ENCODE measurements around the gene KATNAL1.
"Not testable (repeated sequence)": the region's sequence is repeated elsewhere in the genome, so short reads cannot be mapped to it uniquely, and the experiment has no call there.

Gene KATNAL1

GRCh38 chr13:30292325-30292724 lies 15.0 kb downstream of the KATNAL1 start:
- no peak for DNase-seq (ENCODE audit: low read depth)

- DNase-seq (ENCODE audit: low read depth), result no peak
Measured at GRCh38 chr13:30290812-30291436, 16.4 kb downstream of the KATNAL1 start.

- DNase-seq (ENCODE audit: low read depth), result no peak
Measured at GRCh38 chr13:30289533-30289932, 17.8 kb downstream of the KATNAL1 start.

- DNase-seq (ENCODE audit: low read depth), result not testable (repeated sequence)
Measured at GRCh38 chr13:30286059-30286458, 21.3 kb downstream of the KATNAL1 start.

GRCh38 chr13:30276178-30276577 lies 31.2 kb downstream of the KATNAL1 start:
- no peak for DNase-seq (ENCODE audit: low read depth)

- DNase-seq (ENCODE audit: low read depth), result no peak
Measured at GRCh38 chr13:30274083-30274482, 33.3 kb downstream of the KATNAL1 start.

GRCh38 chr13:30270035-30270434 lies 37.3 kb downstream of the KATNAL1 start:
- DNase-seq (ENCODE audit: low read depth), result not testable (repeated sequence)

GRCh38 chr13:30268673-30269072 lies 38.7 kb downstream of the KATNAL1 start:
- DNase-seq (ENCODE audit: low read depth), result no peak

- no peak for DNase-seq (ENCODE audit: low read depth)
Measured at GRCh38 chr13:30266756-30267155, 40.6 kb downstream of the KATNAL1 start.

- DNase-seq (ENCODE audit: low read depth), result not testable (repeated sequence)
Measured at GRCh38 chr13:30259149-30259733, 48.1 kb downstream of the KATNAL1 start.

GRCh38 chr13:30257468-30258099 lies 49.8 kb downstream of the KATNAL1 start:
- DNase-seq (ENCODE audit: low read depth), result no peak

- DNase-seq (ENCODE audit: low read depth), result no peak
Measured at GRCh38 chr13:30256713-30257467, 50.5 kb downstream of the KATNAL1 start.

GRCh38 chr13:30255696-30256095 lies 51.7 kb downstream of the KATNAL1 start:
- no peak for DNase-seq (ENCODE audit: low read depth)

- no peak for DNase-seq (ENCODE audit: low read depth)
Measured at GRCh38 chr13:30253830-30254229, 53.5 kb downstream of the KATNAL1 start.

- DNase-seq (ENCODE audit: low read depth), result no peak
Measured at GRCh38 chr13:30247406-30247805, 59.9 kb downstream of the KATNAL1 start.

GRCh38 chr13:30241532-30241931 lies 65.8 kb downstream of the KATNAL1 start:
- DNase-seq (ENCODE audit: low read depth), result no peak

- no peak for DNase-seq (ENCODE audit: low read depth)
Measured at GRCh38 chr13:30240608-30241007, 66.7 kb downstream of the KATNAL1 start.

- no peak for DNase-seq (ENCODE audit: low read depth)
Measured at GRCh38 chr13:30235216-30235615, 72.1 kb downstream of the KATNAL1 start.

GRCh38 chr13:30234619-30235162 lies 72.7 kb downstream of the KATNAL1 start:
- no peak for DNase-seq (ENCODE audit: low read depth)

- DNase-seq (ENCODE audit: low read depth), result no peak
Measured at GRCh38 chr13:30224732-30225131, 82.6 kb downstream of the KATNAL1 start.

- no peak for DNase-seq (ENCODE audit: low read depth)
Measured at GRCh38 chr13:30222254-30222653, 85.1 kb downstream of the KATNAL1 start.

- DNase-seq (ENCODE audit: low read depth), result no peak
Measured at GRCh38 chr13:30216111-30216510, 91.2 kb downstream of the KATNAL1 start.

GRCh38 chr13:30212256-30212655 lies 95.1 kb downstream of the KATNAL1 start:
- DNase-seq (ENCODE audit: low read depth), result no peak

All from stimulated activated CD8-positive, alpha-beta memory T cell treated with anti-CD3 and anti-CD28 coated beads, Interleukin-4, amount 100 ng/mL, for 24 hours (primary cell).